Sigmoid colon (tissue), 7 donors: Measurements from ENCODE around the gene FARP2. TPM values are rescaled to one million over a fixed set of nuclear protein-coding genes. Genes with fewer than 3 reads are reported as not detected.

Experiments used
- DNase-seq: peaks from one replicate; pipeline ENCODE4 v3.0.0-alpha.2; 2019
- H3K27ac ChIP-seq, 4 donors: fragments of 200-600 bp; sonication (generic); one replicate each; pipeline ENCODE4 v1.5.1; 2016 to 2019; ENCODE audit warnings: mild to moderate bottlenecking in 1 of 4
- H3K27me3 ChIP-seq, 3 donors: fragments of 200-600 bp; sonication (generic); one replicate each; pipeline ENCODE4 v1.5.1; 2019; ENCODE audit warnings: mild to moderate bottlenecking in 1 of 3
- H3K36me3 ChIP-seq, 4 donors: fragments of 200-600 bp; sonication (generic); one replicate each; pipeline ENCODE4 v1.5.1; 2016 to 2019
- H3K4me1 ChIP-seq, 4 donors: fragments of 200-600 bp; sonication (generic); one replicate each; pipeline ENCODE4 v1.5.1; 2017 to 2019
- H3K4me3 ChIP-seq, 4 donors: fragments of 200-600 bp; sonication (generic); one replicate each; pipeline ENCODE4 v1.5.1; 2017 to 2019; ENCODE audit warnings: mild to moderate bottlenecking in 2 of 4, moderate library complexity in 1 of 4
- H3K9me3 ChIP-seq, 4 donors: fragments of 200-600 bp in 3 of 4; sonication (generic) in 3 of 4; one replicate each; pipeline versions ENCODE4 v1.5.1 to v1.6.1; 2013 to 2019
- EP300 ChIP-seq, 4 donors: sonication (generic); formaldehyde crosslinking; IDR thresholded peaks; one replicate each; pipeline ENCODE4 v1.6.1; 2017; ENCODE audit warnings: antibody characterized with exemption in 4 of 4
- POLR2A ChIP-seq, 2 donors: fragments of 450-650 bp; IDR thresholded peaks; one replicate each; pipeline ENCODE4 v1.6.1; 2016; ENCODE audit warnings: antibody characterized with exemption in 2 of 2, mild to moderate bottlenecking in 2 of 2, moderate library complexity in 2 of 2
- POLR2AphosphoS5 ChIP-seq, 4 donors: sonication (generic); formaldehyde crosslinking; IDR thresholded peaks; one replicate each; pipeline ENCODE4 v1.6.1; 2017; ENCODE audit warnings: antibody characterized with exemption in 4 of 4
- WGBS, 2 donors: extraction: QIAGEN DNeasy Blood & Tissue Kit; methylation state at CpG; one replicate each; pipeline ENCODE4 v1.1.7; 2013; 5-methylcytosine and 5-hydroxymethylcytosine counted together
- intact Hi-C: fragments of 100-400 bp; cut with DNase I; formaldehyde crosslinking; loops from one replicate; pipeline ENCODE4 v1.15.1; 2023
- polyA plus RNA-seq, 3 donors: library from polyadenylated mRNA; stranded (reverse); fragments of 200-250 nt; gene quantifications; one replicate each; pipeline ENCODE4 v1.2.3, GENCODE V29; 2013
- total RNA-seq, 4 donors: library from RNA; depleted of rRNA; stranded (reverse); fragments of >200 nt; gene quantifications; one replicate each; pipeline ENCODE4 v1.1.0, GENCODE V29; 2016
- TF ChIP-seq, protein P1 (sequence below), 4 experiments: fragments of 450-650 bp in 3 of 4; fragments of 200-600 bp in 1 of 4; IDR thresholded peaks; one replicate each; pipeline ENCODE4 v1.5.1; 2016 to 2019; ENCODE audit warnings: antibody characterized with exemption in 4 of 4, mild to moderate bottlenecking in 3 of 4, moderate library complexity in 2 of 4
- donor health status: healthy with polysubstance abuse.
- donor health status: Bipolar disorder and iron deficiency.
- donor health status: healthy.

The FARP2 gene
- total and polyA plus RNA-seq, 7 donors, result 19.3 to 41.6 (median 28.5) TPM

- H3K27me3 ChIP-seq, result peaks cover 16 to 38% (median 24%) of the 10 kb centered on the region in 3 donors
- H3K27ac ChIP-seq, result peak overlapping the region in 1 of 4 donors; percentile 79
- H3K36me3 ChIP-seq, result no peaks in the 10 kb centered on the region
- WGBS, 2 donors, result 90% methylated on average over 15 of the region's 15 CpGs
- DNase-seq, result no peak
- no peaks in the 10 kb centered on the region for H3K9me3 ChIP-seq
- intact Hi-C loops, result no loop called here
- TF ChIP-seq POLR2A (IDR thresholded peaks at IDR 0.05) (no peak), EP300 (IDR thresholded peaks at IDR 0.05) (no peak)
- no peak overlapping the region for H3K4me3 ChIP-seq
- H3K4me1 ChIP-seq, result peaks cover 0 to 18% (median 16%) of the 10 kb centered on the region in 4 donors
Observed at GRCh38 chr2:241538838-241539615, 182.9 kb downstream of the FARP2 start.

GRCh38 chr2:241539616-241540374 is 183.7 kb downstream of the FARP2 start:
- Histone ChIP-seq H3K4me3 (peak overlapping the region in 1 of 4 donors; percentile 51), H3K27ac (peak overlapping the region in 1 of 4 donors; percentile 79), H3K36me3 (no peaks in the 10 kb centered on the region), H3K27me3 (peaks cover 16 to 38% (median 24%) of the 10 kb centered on the region in 3 donors), H3K9me3 (no peaks in the 10 kb centered on the region), H3K4me1 (peaks cover 0 to 18% (median 16%) of the 10 kb centered on the region in 4 donors)
- intact Hi-C loops, result no loop called here
- TF ChIP-seq POLR2AphosphoS5 (IDR thresholded peaks at IDR 0.05) (no peak), POLR2A (IDR thresholded peaks at IDR 0.05) (no peak), EP300 (IDR thresholded peaks at IDR 0.05) (no peak)
- TF ChIP-seq, protein P1, sequence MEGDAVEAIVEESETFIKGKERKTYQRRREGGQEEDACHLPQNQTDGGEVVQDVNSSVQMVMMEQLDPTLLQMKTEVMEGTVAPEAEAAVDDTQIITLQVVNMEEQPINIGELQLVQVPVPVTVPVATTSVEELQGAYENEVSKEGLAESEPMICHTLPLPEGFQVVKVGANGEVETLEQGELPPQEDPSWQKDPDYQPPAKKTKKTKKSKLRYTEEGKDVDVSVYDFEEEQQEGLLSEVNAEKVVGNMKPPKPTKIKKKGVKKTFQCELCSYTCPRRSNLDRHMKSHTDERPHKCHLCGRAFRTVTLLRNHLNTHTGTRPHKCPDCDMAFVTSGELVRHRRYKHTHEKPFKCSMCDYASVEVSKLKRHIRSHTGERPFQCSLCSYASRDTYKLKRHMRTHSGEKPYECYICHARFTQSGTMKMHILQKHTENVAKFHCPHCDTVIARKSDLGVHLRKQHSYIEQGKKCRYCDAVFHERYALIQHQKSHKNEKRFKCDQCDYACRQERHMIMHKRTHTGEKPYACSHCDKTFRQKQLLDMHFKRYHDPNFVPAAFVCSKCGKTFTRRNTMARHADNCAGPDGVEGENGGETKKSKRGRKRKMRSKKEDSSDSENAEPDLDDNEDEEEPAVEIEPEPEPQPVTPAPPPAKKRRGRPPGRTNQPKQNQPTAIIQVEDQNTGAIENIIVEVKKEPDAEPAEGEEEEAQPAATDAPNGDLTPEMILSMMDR (IDR thresholded peaks at IDR 0.05), result no peak
- DNase-seq, result no peak
- 94 to 97% methylated on average over 11 of the region's 11 CpGs for WGBS, 2 donors

- 45 to 65% methylated on average over 10 of the region's 10 CpGs for WGBS, 2 donors
- Histone ChIP-seq H3K27ac (peak overlapping the region in 1 of 4 donors; percentile 79), H3K36me3 (no peaks in the 10 kb centered on the region), H3K4me3 (peak overlapping the region in 2 of 4 donors; percentile 44 to 51), H3K9me3 (no peaks in the 10 kb centered on the region), H3K27me3 (peaks cover 16 to 38% (median 24%) of the 10 kb centered on the region in 3 donors), H3K4me1 (peaks cover 0 to 18% (median 16%) of the 10 kb centered on the region in 4 donors)
- no peak for DNase-seq
- no peak for TF ChIP-seq POLR2AphosphoS5 (IDR thresholded peaks at IDR 0.05)
- TF ChIP-seq, protein P1 (IDR thresholded peaks at IDR 0.05), result no peak
- intact Hi-C loops, result no loop called here
Observed at GRCh38 chr2:241540401-241540770, 184.3 kb downstream of the FARP2 start.

GRCh38 chr2:241540771-241541561 is 184.9 kb downstream of the FARP2 start:
- 7 to 8% methylated on average over 68 of the region's 68 CpGs for WGBS, 2 donors
- peak overlapping the region in 3 of 4 donors; percentile 28 to 51 (median 44) for H3K4me3 ChIP-seq
- H3K27me3 ChIP-seq, result peaks cover 16 to 38% (median 24%) of the 10 kb centered on the region in 3 donors
- intact Hi-C loops, result no loop called here
- TF ChIP-seq, protein P1 (IDR thresholded peaks at IDR 0.05), result no peak
- TF ChIP-seq EP300 (IDR thresholded peaks at IDR 0.05) (no peak), POLR2AphosphoS5 (IDR thresholded peaks at IDR 0.05) (no peak), POLR2A (IDR thresholded peaks at IDR 0.05) (no peak)
- DNase-seq, result no peak
- H3K27ac ChIP-seq, result peak overlapping the region in 1 of 4 donors; percentile 79
- no peaks in the 10 kb centered on the region for H3K9me3 ChIP-seq
- peaks cover 0 to 18% (median 16%) of the 10 kb centered on the region in 4 donors for H3K4me1 ChIP-seq
- no peaks in the 10 kb centered on the region for H3K36me3 ChIP-seq
